ENCODE measurements around the gene CREB3L2. TPM values are rescaled to one million over a fixed set of nuclear protein-coding genes. Genes with fewer than 3 reads are reported as not detected.
A peak's percentile ranks its signal among the peaks of the same experiment; 100 is the strongest.

CREB3L2 gene
- total and polyA plus RNA-seq, 2 donors (not counting 1 experiment from before 2014, with no cell fraction given), result 39.3 to 63.7 TPM

DNA sequence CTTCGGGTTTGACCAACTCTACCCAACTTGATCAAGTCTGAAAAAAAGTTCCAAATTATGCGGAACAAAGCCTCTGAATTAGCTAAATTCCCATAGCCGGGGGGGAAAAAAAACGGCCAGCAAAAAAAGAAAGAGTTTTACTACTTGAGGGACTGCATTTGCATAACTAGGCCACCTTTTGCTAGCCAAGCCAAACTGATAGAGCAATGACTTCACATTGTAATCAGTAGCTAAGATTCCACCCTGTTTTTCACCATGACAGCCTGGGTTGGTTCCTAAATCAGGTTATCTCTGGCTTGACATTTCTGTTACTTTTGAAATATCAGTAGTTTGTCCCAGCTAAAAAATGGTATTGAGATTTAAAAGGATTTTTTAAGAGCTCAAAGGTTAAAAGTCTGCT is 31.4 kb upstream of the CREB3L2 start:
- no peak for DNase-seq (ENCODE audit: low read depth in 2 of 2)
- H3K9ac ChIP-seq (ENCODE audit: insufficient read depth, low read length), result no peak overlapping the region
- H4K20me1 ChIP-seq (ENCODE audit: control insufficient read depth, extremely low read depth, insufficient read depth, low read length), result no peaks in the 10 kb centered on the region
- no peaks in the 10 kb centered on the region for H3K36me3 ChIP-seq (ENCODE audit: control insufficient read depth, insufficient read depth, low read length)
- no peaks in the 10 kb centered on the region for H3K9me3 ChIP-seq (ENCODE audit: control insufficient read depth, insufficient read depth, low read depth, low read length)
- H2AFZ ChIP-seq (ENCODE audit: low read length), result no peak overlapping the region
- no peaks in the 10 kb centered on the region for H3K27me3 ChIP-seq (ENCODE audit: control insufficient read depth, insufficient read depth, low read length)
- H3K4me3 ChIP-seq (replicated peaks in 1 of 4; ENCODE audit: control extremely low read depth in 1 of 4, insufficient read depth in 1 of 4, low read depth in 3 of 4, low read length in 4 of 4), result no peak overlapping the region
- no peaks in the 10 kb centered on the region for H3K4me1 ChIP-seq (ENCODE audit: control insufficient read depth, extremely low read depth, insufficient read depth, low read length)
- TF ChIP-seq CTCF (conservative IDR thresholded peaks at IDR 0.05 in 1 of 2, IDR thresholded peaks at IDR 0.05 in 1 of 2; ENCODE audit: low read depth in 1 of 2, low read length in 2 of 2), result no peak
- no peak for TF ChIP-seq EZH2 (IDR thresholded peaks at IDR 0.05; ENCODE audit: low read length, missing control alignments)
- H3K79me2 ChIP-seq (ENCODE audit: control insufficient read depth, insufficient read depth, low read length), result no peaks in the 10 kb centered on the region
- no peak overlapping the region for H3K4me2 ChIP-seq (ENCODE audit: extremely low read depth, insufficient read depth, low read length)
- H3K27ac ChIP-seq (ENCODE audit: insufficient read depth, low read length), result no peak overlapping the region

DNA sequence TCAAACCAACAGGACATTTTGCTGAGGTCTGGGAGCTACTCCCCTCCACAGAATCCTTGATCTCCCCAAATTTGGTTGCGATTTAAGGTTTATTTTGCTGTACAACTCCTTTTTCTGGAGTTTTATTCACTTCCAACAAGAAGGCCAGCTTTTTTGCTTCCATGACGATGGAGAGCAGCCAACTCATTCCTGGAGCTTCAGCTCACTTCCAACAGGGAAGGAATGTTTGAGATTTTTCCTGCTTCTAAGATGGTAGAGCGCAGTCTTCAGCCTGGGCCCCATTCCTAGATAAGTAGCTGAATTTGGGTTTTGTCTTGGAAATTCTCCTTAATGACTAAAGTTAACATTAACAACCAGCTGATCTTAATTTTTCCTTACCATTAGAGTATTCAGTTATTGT is 30.9 kb upstream of the CREB3L2 start:
- DNase-seq (ENCODE audit: low read depth in 2 of 2), result peak in 1 of 2 donors; percentile 63

DNA sequence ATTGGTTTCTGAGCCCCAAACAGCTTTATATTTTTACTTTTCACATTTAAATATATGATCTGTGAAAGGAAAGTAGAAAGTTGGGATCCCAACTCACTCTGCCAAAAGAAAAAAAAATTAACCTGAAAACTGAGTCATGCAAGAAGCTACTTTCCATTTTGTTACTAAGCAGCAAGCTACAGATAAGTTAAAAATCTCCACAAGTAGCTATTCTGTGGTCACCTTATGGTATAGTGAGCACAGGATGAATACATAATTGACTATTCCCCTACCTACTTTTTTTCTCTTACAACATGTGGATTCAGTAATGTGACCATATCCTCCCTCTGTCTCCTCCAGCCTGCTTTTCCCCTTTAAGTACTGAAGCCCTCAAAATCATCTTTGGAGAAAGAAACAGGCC is 30.3 kb upstream of the CREB3L2 start:
- Histone ChIP-seq H3K4me2 (ENCODE audit: extremely low read depth, insufficient read depth, low read length) (no peak overlapping the region), H3K9me3 (ENCODE audit: control insufficient read depth, insufficient read depth, low read depth, low read length) (no peaks in the 10 kb centered on the region), H2AFZ (ENCODE audit: low read length) (no peak overlapping the region)

More for the DNA sequence above, 30.9 kb upstream of the CREB3L2 start:
- H3K9me3 ChIP-seq (ENCODE audit: control insufficient read depth, insufficient read depth, low read depth, low read length), result no peaks in the 10 kb centered on the region
- no peak overlapping the region for H3K27ac ChIP-seq (ENCODE audit: insufficient read depth, low read length)
- H2AFZ ChIP-seq (ENCODE audit: low read length), result no peak overlapping the region
- TF ChIP-seq EZH2 (IDR thresholded peaks at IDR 0.05; ENCODE audit: low read length, missing control alignments), result no peak
- no peak for TF ChIP-seq CTCF (conservative IDR thresholded peaks at IDR 0.05 in 1 of 2, IDR thresholded peaks at IDR 0.05 in 1 of 2; ENCODE audit: low read depth in 1 of 2, low read length in 2 of 2)
- no peaks in the 10 kb centered on the region for H3K79me2 ChIP-seq (ENCODE audit: control insufficient read depth, insufficient read depth, low read length)
- H3K4me2 ChIP-seq (ENCODE audit: extremely low read depth, insufficient read depth, low read length), result no peak overlapping the region
- no peak overlapping the region for H3K4me3 ChIP-seq (replicated peaks in 1 of 4; ENCODE audit: control extremely low read depth in 1 of 4, insufficient read depth in 1 of 4, low read depth in 3 of 4, low read length in 4 of 4)
- H3K27me3 ChIP-seq (ENCODE audit: control insufficient read depth, insufficient read depth, low read length), result no peaks in the 10 kb centered on the region
- no peaks in the 10 kb centered on the region for H3K36me3 ChIP-seq (ENCODE audit: control insufficient read depth, insufficient read depth, low read length)
- no peaks in the 10 kb centered on the region for H4K20me1 ChIP-seq (ENCODE audit: control insufficient read depth, extremely low read depth, insufficient read depth, low read length)
- H3K4me1 ChIP-seq (ENCODE audit: control insufficient read depth, extremely low read depth, insufficient read depth, low read length), result no peaks in the 10 kb centered on the region
- H3K9ac ChIP-seq (ENCODE audit: insufficient read depth, low read length), result no peak overlapping the region

More for the DNA sequence above, 30.3 kb upstream of the CREB3L2 start:
- no peak overlapping the region for H3K4me3 ChIP-seq (replicated peaks in 1 of 4; ENCODE audit: control extremely low read depth in 1 of 4, insufficient read depth in 1 of 4, low read depth in 3 of 4, low read length in 4 of 4)
- H3K79me2 ChIP-seq (ENCODE audit: control insufficient read depth, insufficient read depth, low read length), result no peaks in the 10 kb centered on the region
- no peak overlapping the region for H3K9ac ChIP-seq (ENCODE audit: insufficient read depth, low read length)
- no peaks in the 10 kb centered on the region for H4K20me1 ChIP-seq (ENCODE audit: control insufficient read depth, extremely low read depth, insufficient read depth, low read length)
- H3K36me3 ChIP-seq (ENCODE audit: control insufficient read depth, insufficient read depth, low read length), result no peaks in the 10 kb centered on the region
- no peak overlapping the region for H3K27ac ChIP-seq (ENCODE audit: insufficient read depth, low read length)
- H3K27me3 ChIP-seq (ENCODE audit: control insufficient read depth, insufficient read depth, low read length), result no peaks in the 10 kb centered on the region
- no peaks in the 10 kb centered on the region for H3K4me1 ChIP-seq (ENCODE audit: control insufficient read depth, extremely low read depth, insufficient read depth, low read length)
- DNase-seq (ENCODE audit: low read depth in 2 of 2), result peak in 1 of 2 donors; percentile 48
- TF ChIP-seq CTCF (conservative IDR thresholded peaks at IDR 0.05 in 1 of 2, IDR thresholded peaks at IDR 0.05 in 1 of 2; ENCODE audit: low read depth in 1 of 2, low read length in 2 of 2), result no peak
- no peak for TF ChIP-seq EZH2 (IDR thresholded peaks at IDR 0.05; ENCODE audit: low read length, missing control alignments)

Data from fibroblast of lung (primary cell).